Stomach (tissue), 4 donors: ENCODE measurements around the gene RPL38.

Experiments
- CTCF ChIP-seq, 7 experiments: fragments of 450-650 bp in 4 of 7; fragments of 200-600 bp in 3 of 7; sonication (generic) in 3 of 7; IDR thresholded peaks; one replicate each; pipeline ENCODE4 v1.5.1; 2016 to 2019; ENCODE audit warnings: antibody characterized with exemption in 7 of 7, control low read depth in 2 of 7, mild to moderate bottlenecking in 1 of 7
- POLR2AphosphoS5 ChIP-seq, 3 donors: sonication (generic); formaldehyde crosslinking; IDR thresholded peaks; one replicate each; pipeline ENCODE4 v1.6.1; 2016; ENCODE audit warnings: antibody characterized with exemption in 3 of 3

DNA sequence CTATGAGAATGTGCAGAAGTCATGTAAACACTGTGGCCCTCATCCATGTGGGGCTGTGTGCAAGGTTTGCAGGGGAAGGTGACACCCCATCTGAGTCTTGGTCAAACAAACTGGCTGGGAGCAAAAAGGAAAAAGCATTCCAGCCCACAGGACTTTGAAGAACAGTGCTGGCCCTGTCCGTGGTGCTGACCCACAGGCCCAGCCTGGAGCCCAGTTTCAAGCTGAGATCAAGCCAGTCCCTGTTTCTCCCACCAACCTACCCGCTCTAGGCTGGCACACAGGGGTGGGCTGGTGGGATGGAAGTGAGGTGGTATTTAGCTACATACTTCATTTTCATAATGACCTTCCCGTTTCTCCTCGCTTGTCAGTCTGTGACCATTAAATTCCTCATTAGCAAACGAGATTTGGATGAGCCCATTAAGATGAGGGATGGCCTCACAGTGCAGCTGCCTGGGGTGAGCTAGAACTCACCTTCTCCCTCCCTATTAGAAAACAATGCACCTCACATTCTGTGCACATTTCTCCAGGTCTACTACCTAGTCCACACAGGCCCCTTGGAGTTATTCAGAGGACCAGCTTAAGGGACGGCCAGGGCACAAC lies 12.6 kb upstream of the RPL38 start:
- TF ChIP-seq CTCF (IDR thresholded peaks at IDR 0.05) (no peak), POLR2AphosphoS5 (IDR thresholded peaks at IDR 0.05) (no peak)
